Measurements from ENCODE around the gene HDAC7.

Gene HDAC7

GRCh38 chr12:47793015-47793681 lies 26.6 kb downstream of the HDAC7 start:
- no peak for DNase-seq (ENCODE audit: low read depth)

GRCh38 chr12:47791874-47792273 lies 27.8 kb downstream of the HDAC7 start:
- no peak for DNase-seq (ENCODE audit: low read depth)

DNA sequence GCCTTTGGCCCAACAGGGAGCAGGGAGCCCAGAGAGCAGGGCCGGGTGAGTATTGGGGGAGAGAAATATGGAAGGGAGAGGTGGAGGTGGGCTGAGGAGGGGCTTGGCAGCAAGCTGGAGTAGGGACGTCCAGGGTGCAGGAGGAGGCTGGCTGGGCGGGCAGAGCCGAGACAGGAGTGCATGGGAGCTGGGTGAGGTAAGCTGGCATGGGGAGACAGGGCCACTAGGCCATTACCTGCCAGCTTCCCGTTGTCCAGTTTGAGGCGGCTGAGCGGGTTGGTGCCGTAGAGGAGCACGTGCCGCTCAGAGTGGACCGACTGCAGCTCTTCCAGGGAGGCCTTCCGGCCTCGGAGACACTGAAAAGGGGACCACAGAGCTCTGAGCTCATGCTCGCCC lies 28.4 kb downstream of the HDAC7 start:
- no peak for DNase-seq (ENCODE audit: low read depth)

DNA sequence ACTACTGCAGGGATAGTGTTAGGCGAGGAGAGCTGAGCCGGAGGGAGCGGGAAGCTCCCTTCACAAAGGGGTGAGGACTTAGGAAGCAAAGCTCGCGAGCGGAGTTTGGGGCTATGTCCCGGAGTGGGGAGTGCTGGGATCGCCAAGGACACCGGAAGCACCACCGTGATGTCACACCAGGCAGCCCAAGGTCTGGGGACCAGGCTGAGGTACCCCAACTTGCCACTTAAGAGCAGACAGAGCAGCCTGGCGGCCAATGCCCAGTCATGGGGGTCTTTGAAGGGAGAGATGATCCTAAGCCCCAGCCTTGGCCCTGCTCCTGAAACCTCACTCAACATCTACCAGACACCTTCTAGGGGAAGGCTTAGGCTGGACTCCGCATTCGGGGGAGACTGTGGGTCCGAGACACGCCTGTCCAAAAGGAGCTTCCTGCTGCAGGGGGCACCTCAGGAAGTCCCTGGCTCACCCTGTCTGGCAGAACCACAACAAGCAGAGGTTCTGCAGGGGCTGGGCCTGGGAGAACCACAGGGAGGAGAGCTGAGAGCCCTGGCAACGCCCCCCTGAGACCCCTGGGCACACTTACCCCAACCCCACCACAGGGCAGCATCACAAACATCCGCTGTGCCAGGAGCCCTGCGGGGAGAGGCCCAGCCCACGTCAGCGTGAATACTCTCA lies 28.9 kb downstream of the HDAC7 start:
- DNase-seq (ENCODE audit: low read depth) = no peak

DNA sequence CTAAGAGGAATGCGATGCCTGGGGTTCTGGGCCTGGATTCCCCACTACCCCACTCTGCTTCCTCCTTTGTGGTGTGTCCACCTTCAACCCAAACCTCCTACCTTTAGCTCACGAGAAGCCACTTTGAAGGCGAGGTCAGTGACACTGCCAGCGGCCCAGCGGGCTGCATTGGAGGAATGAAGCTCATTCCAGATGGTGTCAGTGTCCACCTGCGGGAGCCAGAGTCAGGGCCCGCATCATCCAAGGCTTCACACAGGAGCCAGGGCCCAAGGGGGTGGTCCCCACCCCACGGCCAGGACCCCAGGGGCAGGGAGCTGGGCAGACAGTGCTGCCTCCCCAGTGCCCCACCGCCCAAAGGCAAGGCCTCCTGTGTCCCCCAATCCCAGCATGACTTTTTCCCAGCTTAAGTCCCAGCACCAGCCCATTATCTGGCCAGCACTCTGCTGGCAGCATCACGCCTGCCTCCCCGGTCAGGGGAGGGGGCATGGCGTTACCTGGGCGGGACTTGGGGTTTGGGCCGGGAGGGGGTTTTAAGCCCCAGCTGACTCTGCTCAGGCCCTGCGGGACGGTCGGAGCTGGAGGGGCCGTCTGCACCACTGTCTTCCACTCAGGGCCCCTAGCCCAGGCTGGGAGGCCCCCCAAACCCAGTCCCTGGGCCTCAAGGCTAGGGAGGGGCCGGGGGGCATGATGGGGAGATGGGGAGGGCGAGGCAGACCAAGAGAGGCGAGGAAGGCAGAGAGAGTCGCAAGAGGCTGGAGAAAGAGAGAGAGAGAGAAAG lies 29.8 kb downstream of the HDAC7 start:
- DNase-seq (ENCODE audit: low read depth) = no peak

- DNase-seq (ENCODE audit: low read depth) = no peak
Measured at GRCh38 chr12:47789141-47789540, 30.6 kb downstream of the HDAC7 start.

GRCh38 chr12:47787596-47788319 lies 31.9 kb downstream of the HDAC7 start:
- no peak for DNase-seq (ENCODE audit: low read depth)

- no peak for DNase-seq (ENCODE audit: low read depth)
Measured at GRCh38 chr12:47786662-47787280, 32.9 kb downstream of the HDAC7 start.

- DNase-seq (ENCODE audit: low read depth) = no peak
Measured at GRCh38 chr12:47785887-47786661, 33.6 kb downstream of the HDAC7 start.

DNA sequence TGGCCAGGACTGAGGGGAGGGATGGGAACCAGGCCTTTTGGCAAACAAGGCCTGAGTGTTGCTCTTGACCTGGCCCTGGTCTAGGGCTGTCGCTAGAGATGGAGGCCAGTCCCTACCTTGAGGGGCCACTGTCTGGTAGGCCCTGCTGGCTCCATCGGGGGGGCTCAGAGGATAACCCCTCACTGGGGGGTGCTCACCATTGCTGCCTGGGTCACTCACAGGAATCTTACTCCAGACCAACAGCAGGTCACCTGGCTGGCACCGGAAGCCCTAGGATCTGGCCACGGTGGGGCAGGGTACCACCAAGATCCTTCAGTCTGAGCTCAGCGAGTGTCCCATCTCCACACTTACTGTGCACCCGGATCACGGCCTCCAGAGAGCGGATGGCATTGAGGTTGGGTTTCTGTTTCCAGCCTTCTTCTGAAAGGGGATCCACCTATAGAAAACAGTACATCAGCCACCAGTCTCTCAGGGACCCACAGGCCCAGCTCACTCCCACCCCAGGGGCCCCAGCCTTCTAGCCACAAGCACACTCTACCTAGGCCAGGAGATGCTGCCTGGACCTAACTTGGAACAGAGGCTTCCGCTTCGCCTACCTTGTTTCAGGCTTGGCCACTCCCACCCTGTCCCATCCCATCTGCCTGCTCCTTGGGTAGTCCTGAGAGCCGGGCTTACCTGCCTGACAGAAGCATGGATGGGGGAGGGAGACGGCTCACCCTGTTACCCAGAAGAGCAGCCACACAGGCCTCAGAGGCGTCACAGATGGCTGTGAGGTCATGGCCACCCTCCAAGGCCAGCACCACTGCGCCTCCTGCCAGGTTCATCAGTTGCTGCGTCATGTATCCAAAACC lies 34.4 kb downstream of the HDAC7 start:
- no peak for DNase-seq (ENCODE audit: low read depth)

DNA sequence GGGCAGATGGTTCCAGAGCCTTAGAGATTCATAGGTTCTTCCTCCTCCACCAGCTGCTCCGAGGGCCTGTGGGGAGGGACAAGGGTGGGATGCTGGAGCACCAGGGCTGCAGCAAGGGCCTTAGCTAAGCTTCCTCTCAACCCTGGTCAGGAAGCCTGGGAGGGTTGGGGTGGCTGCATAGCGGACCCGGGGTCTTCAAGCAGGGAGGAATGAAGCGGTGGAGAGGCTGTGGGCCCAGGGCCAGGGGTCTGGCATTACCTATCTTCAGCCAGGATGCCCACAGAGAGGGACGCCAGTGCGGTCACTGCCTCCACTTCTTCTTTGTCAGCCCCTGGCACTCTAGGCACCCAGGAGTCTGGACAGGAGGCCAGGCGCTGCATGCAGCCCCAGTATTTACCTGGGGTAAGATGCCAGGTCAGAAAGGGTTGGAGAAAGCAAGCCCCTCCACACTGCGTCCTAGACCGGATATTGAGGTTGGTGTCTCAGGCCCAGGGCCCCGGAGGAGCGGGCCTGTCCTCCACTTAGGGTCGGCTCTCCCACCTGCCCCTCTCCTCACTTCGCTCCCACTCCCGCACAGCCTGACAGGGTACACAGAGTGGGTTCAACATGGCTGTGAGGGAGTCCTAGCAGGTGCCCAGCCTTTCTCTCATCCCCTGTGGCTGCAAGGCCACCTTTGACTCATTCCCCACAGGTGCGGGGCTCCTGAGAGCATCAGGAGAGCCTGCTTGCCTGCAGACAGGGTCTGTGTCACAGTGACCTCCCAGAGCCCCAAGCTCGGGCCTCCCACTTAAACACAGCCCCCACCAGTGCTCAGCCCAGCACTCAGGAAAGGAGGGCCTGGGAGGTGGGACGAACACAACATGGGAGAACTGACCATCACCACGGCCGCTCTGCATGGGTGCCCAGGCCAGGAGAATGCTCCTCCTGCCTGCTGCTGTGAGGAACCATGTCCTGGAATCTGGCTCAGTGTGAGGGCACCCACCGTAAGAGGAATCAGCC lies 35.6 kb downstream of the HDAC7 start:
- no peak for DNase-seq (ENCODE audit: low read depth)

- DNase-seq (ENCODE audit: low read depth) = no peak
Measured at GRCh38 chr12:47783024-47783755, 36.5 kb downstream of the HDAC7 start.

DNA sequence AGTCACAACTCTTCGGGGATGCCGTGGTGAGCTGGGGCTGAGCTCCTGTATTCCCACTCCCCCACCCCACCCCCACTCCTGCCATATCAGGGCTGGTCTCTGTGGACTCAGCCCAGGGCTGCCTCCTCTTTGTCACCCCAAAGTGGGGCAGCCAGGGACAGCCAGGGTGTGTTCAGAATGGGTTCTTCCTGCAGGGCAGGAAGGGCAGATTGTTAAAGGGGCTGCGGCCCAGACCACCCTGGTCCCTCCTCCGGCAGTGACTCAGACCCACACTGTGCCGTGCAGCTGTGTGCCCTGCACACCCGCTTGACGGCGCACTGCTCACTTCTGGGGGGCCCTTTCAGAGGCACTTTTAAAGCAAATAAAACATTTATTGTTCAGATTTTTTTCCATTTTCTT lies 37.3 kb downstream of the HDAC7 start:
- no peak for DNase-seq (ENCODE audit: low read depth)

DNA sequence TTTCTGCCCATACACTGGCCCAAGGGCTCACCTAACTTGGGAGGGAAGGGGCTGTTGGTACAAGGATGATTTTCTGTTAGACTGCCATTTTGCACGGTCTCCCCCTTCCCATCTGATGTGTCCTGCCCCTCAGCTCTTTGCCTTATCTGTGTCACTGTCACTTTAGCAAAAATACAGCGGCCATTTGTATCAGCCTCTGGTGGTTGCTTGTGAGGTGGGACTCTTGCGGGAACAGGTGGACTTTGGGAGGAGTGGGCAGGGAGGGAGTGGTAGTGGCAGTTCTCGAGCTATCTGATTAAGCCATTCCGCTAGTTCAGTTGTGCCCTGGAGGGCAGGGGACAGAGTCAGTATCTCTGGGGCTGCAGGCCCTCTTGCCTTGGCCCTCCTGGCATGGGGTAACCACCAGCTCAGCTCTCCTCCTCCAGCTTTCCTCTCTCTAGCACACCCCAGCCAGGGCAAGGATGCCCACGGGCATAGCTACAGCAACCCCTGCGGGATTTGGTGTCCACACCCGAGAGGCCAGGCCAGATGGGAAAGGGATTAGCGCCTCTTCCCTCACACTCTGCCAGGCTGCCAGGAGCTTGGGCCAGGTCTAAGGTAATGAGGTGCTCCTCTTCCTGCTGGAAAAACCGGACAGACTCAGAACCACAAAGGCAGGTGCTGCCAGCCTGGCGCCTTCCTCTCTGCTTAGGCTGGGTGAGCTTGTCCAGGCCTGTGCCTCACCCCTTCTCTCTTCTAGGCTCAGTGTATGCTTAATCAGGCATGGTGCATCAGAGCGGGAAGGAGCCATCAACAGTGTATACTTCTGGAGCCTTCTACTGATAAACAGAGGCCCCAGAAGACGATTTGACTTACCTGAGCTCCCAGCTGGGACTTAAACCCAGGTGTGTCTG lies 38.0 kb downstream of the HDAC7 start:
- no peak for DNase-seq (ENCODE audit: low read depth)

DNA sequence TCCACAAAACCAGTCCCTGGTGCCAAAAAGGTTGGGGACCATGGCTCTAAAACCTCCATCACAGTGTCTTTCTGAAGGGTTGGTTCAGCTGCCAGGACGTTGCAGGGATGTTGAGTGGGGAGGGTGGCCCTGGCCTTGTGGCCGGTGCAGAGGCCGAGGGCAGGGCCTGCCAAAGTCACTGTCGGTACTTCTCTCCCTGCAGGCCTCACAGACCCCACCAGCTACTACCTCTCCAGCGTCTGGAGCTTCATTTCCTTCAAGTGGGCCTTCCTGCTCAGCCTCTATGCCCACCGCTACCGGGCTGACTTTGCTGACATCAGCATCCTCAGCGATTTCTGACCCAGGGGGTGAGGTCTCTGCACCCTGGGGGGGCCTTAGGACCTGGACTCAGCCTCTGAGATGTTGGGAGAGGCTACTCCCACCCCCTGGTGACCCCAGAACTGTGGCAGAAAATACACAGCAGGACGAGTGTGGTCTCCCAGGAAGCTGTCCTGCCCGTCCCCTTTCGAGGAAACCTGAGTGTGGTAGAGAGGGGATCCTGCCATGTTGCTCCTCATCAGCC lies 39.7 kb downstream of the HDAC7 start:
- DNase-seq (ENCODE audit: low read depth) = no peak

- DNase-seq (ENCODE audit: low read depth) = peak; percentile 66
Measured at GRCh38 chr12:47779301-47779942, 40.3 kb downstream of the HDAC7 start.

All from T-helper 22 cell (primary cell).